C4-2B (cell line): ENCODE data around the gene SH2D1B.

Source experiments
- CTCF ChIP-seq: fragments of 450-650 bp; conservative IDR thresholded peaks from 2 replicates; pipeline ENCODE4 v1.5.1; 2017; ENCODE audit warnings: mild to moderate bottlenecking
- ZFX ChIP-seq: fragments of 450-650 bp; IDR thresholded peaks from 2 replicates; pipeline ENCODE4 v1.6.1; 2017

DNA sequence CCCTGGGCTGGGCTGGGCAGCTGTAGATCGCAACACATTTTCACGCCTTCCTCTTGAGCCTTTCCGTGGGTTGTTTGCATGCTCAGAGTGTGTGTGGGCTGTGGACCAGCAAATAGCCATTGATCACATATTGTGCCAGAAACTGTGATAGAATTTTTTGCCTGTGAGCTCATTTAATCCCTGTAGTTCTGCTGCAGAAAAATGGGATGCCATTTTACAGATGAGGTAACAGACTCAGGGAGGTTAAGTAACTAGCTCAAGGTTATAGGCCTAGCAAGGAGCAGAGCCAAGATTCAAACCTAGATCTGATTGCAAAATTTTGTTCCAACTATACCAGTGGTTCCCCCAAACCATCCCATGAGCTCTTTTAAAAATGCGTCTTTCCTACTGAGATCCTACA is 45.8 kb downstream of the SH2D1B start:
- no peak for TF ChIP-seq CTCF
- no peak for TF ChIP-seq ZFX
